Measurements from ENCODE around the gene COMMD3. TPM values are rescaled to one million over a fixed set of nuclear protein-coding genes. Genes with fewer than 3 reads are reported as not detected.

The COMMD3 gene
- total RNA-seq, 1 donor from 2014 or later = 51.0 TPM

- peaks cover 9% of the 10 kb centered on the region for H3K27me3 ChIP-seq (ENCODE audit: low read depth)
- H3K27ac ChIP-seq = peak overlapping the region; percentile 66
- intact Hi-C loops (cut with DNase I) = no loop called here
- H3K36me3 ChIP-seq = no peaks in the 10 kb centered on the region
- no peak for TF ChIP-seq CTCF (IDR thresholded peaks at IDR 0.05)
- H3K9me3 ChIP-seq = no peaks in the 10 kb centered on the region
- peaks cover 50% of the 10 kb centered on the region for H3K4me1 ChIP-seq
- ATAC-seq (no peak), DNase-seq (no peak)
- peak overlapping the region; percentile 51 for H3K4me3 ChIP-seq
Observed at GRCh38 chr10:22319980-22320558, 3.9 kb downstream of the COMMD3 start.

GRCh38 chr10:22320591-22321155 is 4.5 kb downstream of the COMMD3 start, which contains the start of gene BMI1:
TSS of gene BMI1 (plus strand) at chr10:22321099. CDS start at chr10:22326450, 5,351 bp downstream.
- Histone ChIP-seq H3K4me1 (peaks cover 51% of the 10 kb centered on the region), H3K27ac (peak within 1 kb of the TSS; percentile 90), H3K27me3 (ENCODE audit: low read depth) (peaks cover 9% of the 10 kb centered on the region), H3K36me3 (no peaks in the 10 kb centered on the region), H3K9me3 (no peaks in the 10 kb centered on the region), H3K4me3 (peak within 1 kb of the TSS; percentile 87)
- ATAC-seq (peak; percentile 75 to 87), DNase-seq (peak; percentile 77)
- TF ChIP-seq CTCF (IDR thresholded peaks at IDR 0.05) = no peak
- intact Hi-C loops (cut with DNase I) = no loop called here

GRCh38 chr10:22321156-22321923 is 5.2 kb downstream of the COMMD3 start:
- Histone ChIP-seq H3K27me3 (ENCODE audit: low read depth) (peaks cover 9% of the 10 kb centered on the region), H3K27ac (peak overlapping the region; percentile 90), H3K4me3 (peak overlapping the region; percentile 87), H3K36me3 (no peaks in the 10 kb centered on the region), H3K9me3 (no peaks in the 10 kb centered on the region), H3K4me1 (peaks cover 57% of the 10 kb centered on the region)
- intact Hi-C loops (cut with DNase I) = no loop called here
- DNase-seq = peak; percentile 80
- ATAC-seq = peak; percentile 67 to 68
- no peak for TF ChIP-seq CTCF (IDR thresholded peaks at IDR 0.05)

GRCh38 chr10:22321924-22322640 is 5.9 kb downstream of the COMMD3 start:
- Histone ChIP-seq H3K9me3 (no peaks in the 10 kb centered on the region), H3K4me3 (peak overlapping the region; percentile 66), H3K27me3 (ENCODE audit: low read depth) (peaks cover 9% of the 10 kb centered on the region), H3K27ac (no peak overlapping the region), H3K36me3 (peaks cover 5% of the 10 kb centered on the region), H3K4me1 (peaks cover 59% of the 10 kb centered on the region)
- ATAC-seq (no peak), DNase-seq (peak; percentile 55)
- intact Hi-C loops (cut with DNase I) = no loop called here
- TF ChIP-seq CTCF (IDR thresholded peaks at IDR 0.05) = no peak

GRCh38 chr10:22322641-22323160 is 6.5 kb downstream of the COMMD3 start:
- Histone ChIP-seq H3K9me3 (no peaks in the 10 kb centered on the region), H3K27me3 (ENCODE audit: low read depth) (peaks cover 9% of the 10 kb centered on the region), H3K4me1 (peaks cover 53% of the 10 kb centered on the region), H3K27ac (no peak overlapping the region), H3K36me3 (peaks cover 11% of the 10 kb centered on the region), H3K4me3 (peak overlapping the region; percentile 66)
- ATAC-seq = no peak
- intact Hi-C loops (cut with DNase I) = no loop called here
- DNase-seq = no peak
- no peak for TF ChIP-seq CTCF (IDR thresholded peaks at IDR 0.05)
